ENCODE measurements around the gene RBFA. TPM values are rescaled to one million over a fixed set of nuclear protein-coding genes. Genes with fewer than 3 reads are reported as not detected.
A peak's percentile ranks its signal among the peaks of the same experiment; 100 is the strongest.
"Not testable (repeated sequence)": the region's sequence is repeated elsewhere in the genome, so short reads cannot be mapped to it uniquely, and the experiment has no call there.

Gene RBFA
- polyA plus RNA-seq, 3 donors = 4.0 to 14.7 (median 5.7) TPM

- DNase-seq = no peak
- no peak overlapping the region for H3K4me2 ChIP-seq (replicated peaks; ENCODE audit: extremely low read depth, low read length, poor library complexity, severe bottlenecking)
- TF ChIP-seq CTCF (IDR thresholded peaks at IDR 0.05) = peak; percentile 66
- Mint-ChIP-seq H3K4me3 (no peak overlapping the region), H3K9me3 (peaks cover 57 to 88% (median 83%) of the 10 kb centered on the region in 7 donors), H3K27me3 (ENCODE audit: low read depth in 3 of 3) (peaks cover 0 to 2% (median 1%) of the 10 kb centered on the region in 3 donors), H3K36me3 (peaks cover 0 to 2% of the 10 kb centered on the region in 2 donors), H3K4me1 (no peaks in the 10 kb centered on the region), H3K27ac (no peak overlapping the region)
- no peaks in the 10 kb centered on the region for H3K4me1 ChIP-seq (ENCODE audit: control insufficient read depth in 1 of 2, insufficient read depth in 2 of 2, low read length in 2 of 2)
- no peak overlapping the region for H3K4me3 ChIP-seq (replicated peaks in 1 of 3; ENCODE audit: low read depth in 2 of 3, low read length in 3 of 3)
- no CpG with 5 or more reads among the region's 4 CpGs for WGBS (ENCODE audit: insufficient coverage)
- H3K9ac ChIP-seq (ENCODE audit: insufficient read depth, low read length, poor library complexity, severe bottlenecking) = no peak overlapping the region
- H4K20me1 ChIP-seq (ENCODE audit: insufficient read depth, low read length) = no peaks in the 10 kb centered on the region
- no peaks in the 10 kb centered on the region for H3K27me3 ChIP-seq (ENCODE audit: control insufficient read depth in 2 of 2, insufficient read depth in 2 of 2, low read length in 2 of 2)
- H3K79me2 ChIP-seq (ENCODE audit: insufficient read depth, low read length) = no peaks in the 10 kb centered on the region
- H3K27ac ChIP-seq (ENCODE audit: low read depth in 1 of 2, low read length in 2 of 2) = no peak overlapping the region
- no peak overlapping the region for H2AFZ ChIP-seq (ENCODE audit: insufficient read depth, low read depth, low read length, poor library complexity, severe bottlenecking)
- peaks cover 61 to 87% of the 10 kb centered on the region in 2 donors for H3K9me3 ChIP-seq (replicated peaks in 1 of 2; ENCODE audit: control insufficient read depth in 1 of 2, insufficient read depth in 1 of 2, low read length in 2 of 2)
- intact Hi-C loops (cut with micrococcal nuclease) = no loop called here
- no peaks in the 10 kb centered on the region for H3K36me3 ChIP-seq (replicated peaks in 1 of 2; ENCODE audit: control insufficient read depth in 1 of 2, insufficient read depth in 2 of 2, low read length in 2 of 2)
Observed at GRCh38 chr18:80023173-80023572, 11.1 kb upstream of the RBFA start.

GRCh38 chr18:80026363-80026762 is 7.9 kb upstream of the RBFA start:
- Histone ChIP-seq H3K27ac (ENCODE audit: low read depth in 1 of 2, low read length in 2 of 2) (no peak overlapping the region), H3K9me3 (replicated peaks in 1 of 2; ENCODE audit: control insufficient read depth in 1 of 2, insufficient read depth in 1 of 2, low read length in 2 of 2) (peaks cover 52 to 58% of the 10 kb centered on the region in 2 donors), H3K4me1 (ENCODE audit: control insufficient read depth in 1 of 2, insufficient read depth in 2 of 2, low read length in 2 of 2) (no peaks in the 10 kb centered on the region), H4K20me1 (ENCODE audit: insufficient read depth, low read length) (no peaks in the 10 kb centered on the region), H2AFZ (ENCODE audit: insufficient read depth, low read depth, low read length, poor library complexity, severe bottlenecking) (no peak overlapping the region), H3K4me3 (replicated peaks in 1 of 3; ENCODE audit: low read depth in 2 of 3, low read length in 3 of 3) (no peak overlapping the region), H3K9ac (ENCODE audit: insufficient read depth, low read length, poor library complexity, severe bottlenecking) (no peak overlapping the region), H3K27me3 (ENCODE audit: control insufficient read depth in 2 of 2, insufficient read depth in 2 of 2, low read length in 2 of 2) (no peaks in the 10 kb centered on the region), H3K4me2 (replicated peaks; ENCODE audit: extremely low read depth, low read length, poor library complexity, severe bottlenecking) (no peak overlapping the region), H3K79me2 (ENCODE audit: insufficient read depth, low read length) (no peaks in the 10 kb centered on the region), H3K36me3 (replicated peaks in 1 of 2; ENCODE audit: control insufficient read depth in 1 of 2, insufficient read depth in 2 of 2, low read length in 2 of 2) (no peaks in the 10 kb centered on the region)
- Mint-ChIP-seq H3K4me3 (no peak overlapping the region), H3K9me3 (peaks cover 40 to 69% (median 63%) of the 10 kb centered on the region in 7 donors), H3K4me1 (no peaks in the 10 kb centered on the region), H3K27me3 (ENCODE audit: low read depth in 3 of 3) (no peaks in the 10 kb centered on the region), H3K27ac (no peak overlapping the region), H3K36me3 (peaks cover 0 to 2% of the 10 kb centered on the region in 2 donors)
- no CpG with 5 or more reads among the region's 7 CpGs for WGBS (ENCODE audit: insufficient coverage)
- intact Hi-C loops (cut with micrococcal nuclease) = loop anchor here in 1 of 2 donors (5.0 kb wide), 1 partner anchor 39 kb away; the partner anchor contains the start of gene TXNL4A
- no peak for TF ChIP-seq CTCF (IDR thresholded peaks at IDR 0.05)
- no peak for DNase-seq

- H3K4me3 ChIP-seq (replicated peaks in 1 of 3; ENCODE audit: low read depth in 2 of 3, low read length in 3 of 3); DNase-seq; H3K4me1 Mint-ChIP-seq; H3K27me3 ChIP-seq (ENCODE audit: control insufficient read depth in 2 of 2, insufficient read depth in 2 of 2, low read length in 2 of 2); H4K20me1 ChIP-seq (ENCODE audit: insufficient read depth, low read length); H3K4me1 ChIP-seq (ENCODE audit: control insufficient read depth in 1 of 2, insufficient read depth in 2 of 2, low read length in 2 of 2); H3K36me3 Mint-ChIP-seq; H3K27me3 Mint-ChIP-seq (ENCODE audit: low read depth in 3 of 3); H3K27ac ChIP-seq (ENCODE audit: low read depth in 1 of 2, low read length in 2 of 2); H3K36me3 ChIP-seq (replicated peaks in 1 of 2; ENCODE audit: control insufficient read depth in 1 of 2, insufficient read depth in 2 of 2, low read length in 2 of 2); H3K4me2 ChIP-seq (replicated peaks; ENCODE audit: extremely low read depth, low read length, poor library complexity, severe bottlenecking); H3K79me2 ChIP-seq (ENCODE audit: insufficient read depth, low read length); H3K4me3 Mint-ChIP-seq; H3K27ac Mint-ChIP-seq; H2AFZ ChIP-seq (ENCODE audit: insufficient read depth, low read depth, low read length, poor library complexity, severe bottlenecking); H3K9ac ChIP-seq (ENCODE audit: insufficient read depth, low read length, poor library complexity, severe bottlenecking): not testable (repeated sequence)
- H3K9me3 Mint-ChIP-seq = peaks cover 30 to 63% (median 50%) of the 10 kb centered on the region in 7 donors
- peaks cover 44 to 45% of the 10 kb centered on the region in 2 donors for H3K9me3 ChIP-seq (replicated peaks in 1 of 2; ENCODE audit: control insufficient read depth in 1 of 2, insufficient read depth in 1 of 2, low read length in 2 of 2)
- intact Hi-C loops (cut with micrococcal nuclease) = loop anchor here in 1 of 2 donors (5.0 kb wide), 1 partner anchor 40 kb away; the partner anchor contains the start of gene TXNL4A
Observed at GRCh38 chr18:80027719-80028118, 6.5 kb upstream of the RBFA start.
